Muscle layer of colon (tissue), 2 donors: ENCODE data around the gene MYL7.

Source experiments
- H3K27ac ChIP-seq: one replicate; pipeline ENCODE4 v1.7.0; 2013; ENCODE audit warnings: low read depth, mild to moderate bottlenecking, low read length, moderate library complexity
- H3K27me3 ChIP-seq, 2 donors: one replicate each; pipeline ENCODE4 v1.7.0; 2013; ENCODE audit warnings: low read length in 2 of 2, mild to moderate bottlenecking in 2 of 2; ENCODE audit not compliant: insufficient read depth in 2 of 2, control insufficient read depth in 1 of 2
- H3K36me3 ChIP-seq: one replicate; pipeline ENCODE4 v1.7.0; 2013; ENCODE audit warnings: mild to moderate bottlenecking, low read length; ENCODE audit not compliant: insufficient read depth
- H3K4me1 ChIP-seq: one replicate; pipeline ENCODE4 v1.7.0; 2013; ENCODE audit warnings: mild to moderate bottlenecking, low read length; ENCODE audit not compliant: insufficient read depth
- H3K4me3 ChIP-seq, 2 donors: one replicate each; pipeline ENCODE4 v1.7.0; 2013; ENCODE audit warnings: low read length in 2 of 2, low read depth in 1 of 2, mild to moderate bottlenecking in 1 of 2, moderate library complexity in 1 of 2
- H3K9ac ChIP-seq: one replicate; pipeline ENCODE4 v1.7.0; 2013; ENCODE audit warnings: low read length
- H3K9me3 ChIP-seq: one replicate; pipeline ENCODE4 v1.7.0; 2013; ENCODE audit warnings: mild to moderate bottlenecking, low read length
- donor health status: abdominal sarcoma.
- donor health status: Adenocarcinoma of cecum.

MYL7 gene

DNA sequence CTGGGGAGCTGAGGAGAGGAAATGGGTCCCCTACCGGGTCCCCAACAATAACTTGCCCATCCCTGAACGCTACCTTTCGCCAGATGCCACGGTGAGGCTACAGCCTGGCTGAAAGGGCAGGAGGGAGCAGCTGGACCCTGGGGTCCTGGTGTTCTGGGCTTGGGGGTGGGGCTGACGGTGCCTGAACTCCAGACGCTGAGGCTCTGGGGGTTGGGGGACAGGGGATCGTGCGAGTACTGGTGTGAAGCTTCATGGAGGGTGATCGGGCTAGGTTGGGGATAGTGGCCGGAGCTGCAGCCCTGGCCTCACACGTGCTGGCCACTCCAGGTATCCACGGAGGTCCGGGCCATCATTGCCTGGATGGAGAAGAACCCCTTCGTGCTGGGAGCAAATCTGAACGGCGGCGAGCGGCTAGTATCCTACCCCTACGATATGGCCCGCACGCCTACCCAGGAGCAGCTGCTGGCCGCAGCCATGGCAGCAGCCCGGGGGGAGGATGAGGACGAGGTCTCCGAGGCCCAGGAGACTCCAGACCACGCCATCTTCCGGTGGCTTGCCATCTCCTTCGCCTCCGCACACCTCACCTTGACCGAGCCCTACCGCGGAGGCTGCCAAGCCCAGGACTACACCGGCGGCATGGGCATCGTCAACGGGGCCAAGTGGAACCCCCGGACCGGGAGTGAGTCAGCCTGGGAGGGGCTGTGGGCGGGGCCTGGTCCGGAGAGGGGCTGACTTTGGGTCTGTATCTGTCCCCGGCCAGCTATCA is 28.7 kb downstream of the MYL7 start:
- peaks cover 26% of the 10 kb centered on the region for H3K36me3 ChIP-seq
- no peaks in the 10 kb centered on the region for H3K9me3 ChIP-seq
- H3K27me3 ChIP-seq, result no peaks in the 10 kb centered on the region
- H3K4me1 ChIP-seq, result no peaks in the 10 kb centered on the region
- no peak overlapping the region for H3K4me3 ChIP-seq
- H3K27ac ChIP-seq, result no peak overlapping the region
- H3K9ac ChIP-seq, result no peak overlapping the region

DNA sequence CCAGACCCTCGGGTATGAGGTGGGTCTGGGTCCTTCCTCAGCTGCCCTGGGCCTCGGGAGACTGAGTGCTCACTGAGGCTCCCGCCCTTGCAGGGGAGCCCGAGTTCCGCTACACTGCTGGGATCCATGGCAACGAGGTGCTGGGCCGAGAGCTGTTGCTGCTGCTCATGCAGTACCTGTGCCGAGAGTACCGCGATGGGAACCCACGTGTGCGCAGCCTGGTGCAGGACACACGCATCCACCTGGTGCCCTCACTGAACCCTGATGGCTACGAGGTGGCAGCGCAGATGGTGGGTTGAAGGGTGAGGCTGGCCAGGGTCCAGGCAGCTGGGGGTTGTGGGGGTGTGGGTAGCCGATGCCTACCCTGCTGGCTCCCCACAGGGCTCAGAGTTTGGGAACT is 29.4 kb downstream of the MYL7 start:
- H3K9ac ChIP-seq, result no peak overlapping the region
- H3K4me3 ChIP-seq, result no peak overlapping the region
- no peaks in the 10 kb centered on the region for H3K4me1 ChIP-seq
- peaks cover 19% of the 10 kb centered on the region for H3K36me3 ChIP-seq
- H3K27ac ChIP-seq, result no peak overlapping the region
- H3K9me3 ChIP-seq, result no peaks in the 10 kb centered on the region
- peaks cover 0 to 2% of the 10 kb centered on the region in 2 donors for H3K27me3 ChIP-seq

DNA sequence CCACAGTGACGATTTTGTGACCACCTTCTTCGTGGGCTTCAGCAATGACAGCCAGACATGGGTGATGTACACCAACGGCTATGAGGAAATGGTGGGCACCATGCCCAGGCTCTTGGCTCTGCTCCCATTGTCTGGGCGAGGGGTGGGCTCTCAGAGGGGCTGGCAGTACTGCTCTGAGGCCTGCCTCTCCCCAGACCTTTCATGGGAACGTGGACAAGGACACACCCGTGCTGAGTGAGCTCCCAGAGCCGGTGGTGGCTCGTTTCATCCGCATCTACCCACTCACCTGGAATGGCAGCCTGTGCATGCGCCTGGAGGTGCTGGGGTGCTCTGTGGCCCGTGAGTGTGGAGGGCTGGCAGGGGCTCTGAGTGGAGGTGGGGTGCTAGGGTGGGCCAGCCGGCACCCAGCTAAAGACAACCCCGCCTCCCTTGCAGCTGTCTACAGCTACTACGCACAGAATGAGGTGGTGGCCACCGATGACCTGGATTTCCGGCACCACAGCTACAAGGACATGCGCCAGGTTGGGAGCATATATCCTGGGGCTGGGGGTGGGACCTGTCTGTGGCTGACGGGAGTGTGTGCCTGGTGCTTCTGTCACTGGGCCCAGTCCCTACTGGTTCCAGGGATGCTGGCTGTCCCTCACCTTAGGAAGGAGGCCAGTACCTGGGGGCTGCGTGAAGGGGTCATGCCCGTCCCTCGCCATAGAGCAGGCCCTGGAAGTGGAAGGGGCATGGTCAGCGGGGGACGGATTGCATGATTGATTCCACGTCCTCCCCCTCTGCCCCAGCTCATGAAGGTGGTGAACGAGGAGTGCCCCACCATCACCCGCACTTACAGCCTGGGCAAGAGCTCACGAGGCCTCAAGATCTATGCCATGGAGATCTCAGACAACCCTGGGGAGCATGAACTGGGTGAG is 30.2 kb downstream of the MYL7 start:
- H3K27ac ChIP-seq, result no peak overlapping the region
- no peak overlapping the region for H3K4me3 ChIP-seq
- H3K27me3 ChIP-seq, result peaks cover under 1 to 5% of the 10 kb centered on the region in 2 donors
- H3K36me3 ChIP-seq, result peaks cover 12% of the 10 kb centered on the region
- H3K4me1 ChIP-seq, result no peaks in the 10 kb centered on the region
- no peak overlapping the region for H3K9ac ChIP-seq
- H3K9me3 ChIP-seq, result no peaks in the 10 kb centered on the region

DNA sequence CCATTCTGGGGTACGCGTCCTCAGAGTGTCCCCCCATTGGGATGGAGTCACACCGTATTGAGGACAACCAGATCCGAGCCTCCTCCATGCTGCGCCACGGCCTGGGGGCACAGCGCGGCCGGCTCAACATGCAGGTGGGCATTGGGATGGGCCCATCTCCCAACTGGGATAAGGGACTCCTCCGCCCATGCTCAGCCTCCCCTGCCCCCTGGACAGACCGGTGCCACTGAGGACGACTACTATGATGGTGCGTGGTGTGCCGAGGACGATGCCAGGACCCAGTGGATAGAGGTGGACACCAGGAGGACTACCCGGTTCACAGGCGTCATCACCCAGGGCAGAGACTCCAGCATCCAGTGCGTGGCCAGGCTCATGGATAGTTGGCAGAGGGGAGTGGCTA is 31.1 kb downstream of the MYL7 start:
- H3K27ac ChIP-seq, result no peak overlapping the region
- no peak overlapping the region for H3K4me3 ChIP-seq
- H3K36me3 ChIP-seq, result peaks cover 3% of the 10 kb centered on the region

DNA sequence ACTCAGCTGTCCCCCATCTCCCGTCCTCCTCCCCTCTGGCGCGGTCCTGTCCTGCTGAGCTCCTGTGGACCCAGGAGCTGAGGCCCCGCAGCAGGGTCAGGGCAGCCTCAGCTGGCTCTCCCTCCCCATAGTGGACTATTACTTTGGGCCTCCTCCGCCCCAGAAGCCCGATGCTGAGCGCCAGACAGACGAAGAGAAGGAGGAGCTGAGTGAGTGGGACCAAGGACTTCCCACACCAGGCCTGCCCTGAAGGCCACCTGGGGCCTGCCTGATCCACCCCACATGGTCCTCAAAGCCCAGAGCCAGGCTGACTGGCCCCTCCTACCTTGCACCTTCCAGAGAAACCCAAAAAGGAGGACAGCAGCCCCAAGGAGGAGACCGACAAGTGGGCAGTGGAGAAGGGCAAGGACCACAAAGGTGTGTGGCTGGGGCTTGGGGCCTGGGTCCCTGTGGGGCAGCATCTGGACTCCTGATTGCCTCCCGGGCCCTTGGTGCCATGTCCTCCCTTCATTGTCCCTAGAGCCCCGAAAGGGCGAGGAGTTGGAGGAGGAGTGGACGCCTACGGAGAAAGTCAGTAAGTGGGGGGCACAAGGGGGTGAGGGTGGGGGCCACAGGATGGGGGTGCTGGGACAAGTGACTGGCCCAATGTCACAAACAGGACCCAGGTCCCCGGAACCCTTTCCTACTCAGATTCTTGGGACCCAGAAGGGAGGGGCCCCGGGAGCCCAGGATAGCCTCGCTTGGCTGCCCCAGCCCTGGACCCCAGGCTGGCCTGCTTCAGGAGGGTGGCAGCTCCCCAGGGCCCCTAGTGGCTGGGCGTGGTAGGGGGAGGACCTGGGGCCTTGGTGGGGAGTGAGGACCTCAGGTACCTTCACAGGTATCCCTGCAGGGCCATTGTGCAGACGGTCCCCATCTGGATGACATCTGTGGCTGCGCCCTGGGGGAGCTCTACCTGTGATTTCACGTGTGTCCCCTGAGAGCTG is 32.1 kb downstream of the MYL7 start:
- Histone ChIP-seq H3K4me3 (no peak overlapping the region), H3K36me3 (no peaks in the 10 kb centered on the region), H3K9me3 (no peaks in the 10 kb centered on the region), H3K27ac (no peak overlapping the region), H3K4me1 (no peaks in the 10 kb centered on the region), H3K27me3 (peaks cover 6 to 20% of the 10 kb centered on the region in 2 donors), H3K9ac (no peak overlapping the region)

More for the DNA sequence above, 31.1 kb downstream of the MYL7 start:
- Histone ChIP-seq H3K4me1 (no peaks in the 10 kb centered on the region), H3K9me3 (no peaks in the 10 kb centered on the region), H3K9ac (no peak overlapping the region), H3K27me3 (peaks cover 6 to 12% of the 10 kb centered on the region in 2 donors)

DNA sequence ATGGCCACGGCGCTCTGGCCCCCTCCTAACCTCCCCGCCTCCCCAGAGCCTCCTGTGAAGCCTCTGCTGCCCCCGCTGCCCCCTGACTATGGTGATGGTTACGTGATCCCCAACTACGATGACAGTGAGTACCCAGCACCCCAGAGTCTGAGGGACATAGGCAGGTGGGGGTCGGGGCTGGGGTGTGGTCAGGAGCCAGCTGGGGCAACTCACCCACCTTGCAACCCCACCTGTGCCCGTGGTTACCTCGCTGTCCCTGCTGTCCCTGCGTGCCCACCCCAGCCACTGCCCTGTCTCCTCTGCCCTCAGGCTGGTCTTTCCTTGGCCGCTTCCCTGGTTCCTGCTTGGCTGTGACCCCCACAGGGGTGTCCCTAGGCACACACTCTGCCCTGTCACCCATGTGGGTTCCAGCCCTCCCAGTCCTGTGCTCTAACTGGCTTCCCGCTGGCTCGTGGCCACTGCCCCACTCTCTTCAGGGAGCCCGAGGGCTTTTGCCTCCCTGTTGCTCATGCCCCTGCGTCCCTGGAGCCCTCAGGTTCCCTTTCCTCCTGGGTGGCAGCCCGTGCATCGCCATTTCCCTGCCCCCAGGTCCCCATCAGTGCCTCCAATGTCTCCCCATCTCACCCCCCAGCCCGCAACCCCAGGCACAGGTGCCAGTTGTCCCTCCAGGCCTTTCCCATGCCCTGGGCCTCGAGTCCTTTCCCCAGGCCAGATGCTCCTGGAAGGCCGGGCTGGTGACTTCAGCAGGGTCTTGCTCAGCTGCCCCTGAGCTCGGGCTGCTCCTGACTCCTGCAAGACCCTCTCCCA is 33.0 kb downstream of the MYL7 start:
- H3K27me3 ChIP-seq, result peaks cover 6 to 28% of the 10 kb centered on the region in 2 donors
- no peak overlapping the region for H3K9ac ChIP-seq
- no peaks in the 10 kb centered on the region for H3K9me3 ChIP-seq
- H3K4me1 ChIP-seq, result no peaks in the 10 kb centered on the region
- no peak overlapping the region for H3K27ac ChIP-seq
- H3K4me3 ChIP-seq, result no peak overlapping the region
- no peaks in the 10 kb centered on the region for H3K36me3 ChIP-seq

DNA sequence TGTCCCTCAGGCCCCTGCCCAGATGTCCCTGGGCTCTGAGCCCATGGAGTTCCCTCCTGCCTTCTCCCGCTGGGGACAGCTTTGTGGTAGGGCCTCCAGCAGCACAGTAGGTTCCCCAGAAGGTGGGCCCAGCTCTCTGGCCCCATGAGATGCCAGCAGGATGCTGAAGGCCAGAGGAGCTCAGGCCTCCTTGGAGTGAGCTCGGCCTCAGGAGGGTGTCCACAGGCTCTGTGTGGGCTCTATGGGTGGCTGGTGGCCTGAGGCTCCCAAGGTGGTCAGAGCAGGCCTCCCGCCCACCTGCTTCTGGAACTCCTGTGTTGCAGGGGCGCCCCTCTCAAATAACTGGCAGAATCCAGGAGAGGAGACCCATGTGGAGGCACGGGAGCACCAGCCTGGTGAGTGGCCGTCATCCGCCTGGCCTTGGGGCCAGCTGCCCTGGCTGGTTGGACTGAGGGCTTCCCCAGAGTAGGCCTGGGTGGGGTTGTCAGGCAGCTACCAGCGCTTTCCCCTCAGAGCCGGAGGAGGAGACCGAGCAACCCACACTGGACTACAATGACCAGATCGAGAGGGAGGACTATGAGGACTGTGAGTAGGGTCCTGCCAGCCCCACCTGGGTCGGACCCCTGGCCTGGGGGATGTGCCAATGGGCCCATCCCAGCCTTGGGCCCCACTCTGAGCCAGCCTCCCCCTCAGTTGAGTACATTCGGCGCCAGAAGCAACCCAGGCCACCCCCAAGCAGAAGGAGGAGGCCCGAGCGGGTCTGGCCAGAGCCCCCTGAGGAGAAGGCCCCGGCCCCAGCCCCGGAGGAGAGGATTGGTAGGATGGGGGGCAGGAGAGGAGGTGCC is 33.8 kb downstream of the MYL7 start:
- Histone ChIP-seq H3K9me3 (no peaks in the 10 kb centered on the region), H3K27me3 (peaks cover 6 to 29% of the 10 kb centered on the region in 2 donors), H3K36me3 (no peaks in the 10 kb centered on the region), H3K9ac (no peak overlapping the region), H3K27ac (no peak overlapping the region), H3K4me1 (no peaks in the 10 kb centered on the region), H3K4me3 (no peak overlapping the region)

DNA sequence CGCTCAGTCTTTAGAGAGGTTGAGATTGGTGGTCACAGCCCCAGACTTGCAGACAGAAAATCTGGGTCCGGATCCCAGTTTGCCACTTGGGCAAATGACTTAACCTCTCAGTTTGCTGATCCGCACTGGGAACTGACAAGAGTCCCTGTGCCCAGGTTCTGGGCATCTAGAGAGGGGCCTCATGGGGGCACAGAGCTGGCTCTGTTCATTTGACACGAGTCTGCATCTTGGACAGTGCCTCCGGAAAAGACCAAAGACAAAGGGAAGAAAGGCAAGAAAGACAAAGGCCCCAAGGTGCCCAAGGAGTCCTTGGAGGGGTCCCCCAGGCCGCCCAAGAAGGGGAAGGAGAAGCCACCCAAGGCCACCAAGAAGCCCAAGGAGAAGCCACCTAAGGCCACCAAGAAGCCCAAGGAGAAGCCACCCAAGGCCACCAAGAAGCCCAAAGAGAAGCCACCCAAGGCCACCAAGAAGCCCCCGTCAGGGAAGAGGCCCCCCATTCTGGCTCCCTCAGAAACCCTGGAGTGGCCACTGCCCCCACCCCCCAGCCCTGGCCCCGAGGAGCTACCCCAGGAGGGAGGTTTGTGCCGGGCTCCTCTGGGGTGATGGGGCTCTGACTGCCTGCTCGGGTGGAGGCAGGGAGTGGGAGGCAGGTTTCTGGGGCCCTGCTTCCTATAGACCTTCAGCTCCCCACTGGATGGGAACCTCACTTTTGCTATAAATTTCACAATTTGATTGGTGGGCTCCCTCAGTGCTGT is 34.6 kb downstream of the MYL7 start:
- no peaks in the 10 kb centered on the region for H3K4me1 ChIP-seq
- no peaks in the 10 kb centered on the region for H3K9me3 ChIP-seq
- peak overlapping the region in 1 of 2 donors; percentile 58 for H3K4me3 ChIP-seq
- peaks cover 6 to 29% of the 10 kb centered on the region in 2 donors for H3K27me3 ChIP-seq
- H3K9ac ChIP-seq, result no peak overlapping the region
- no peaks in the 10 kb centered on the region for H3K36me3 ChIP-seq
- H3K27ac ChIP-seq, result no peak overlapping the region

DNA sequence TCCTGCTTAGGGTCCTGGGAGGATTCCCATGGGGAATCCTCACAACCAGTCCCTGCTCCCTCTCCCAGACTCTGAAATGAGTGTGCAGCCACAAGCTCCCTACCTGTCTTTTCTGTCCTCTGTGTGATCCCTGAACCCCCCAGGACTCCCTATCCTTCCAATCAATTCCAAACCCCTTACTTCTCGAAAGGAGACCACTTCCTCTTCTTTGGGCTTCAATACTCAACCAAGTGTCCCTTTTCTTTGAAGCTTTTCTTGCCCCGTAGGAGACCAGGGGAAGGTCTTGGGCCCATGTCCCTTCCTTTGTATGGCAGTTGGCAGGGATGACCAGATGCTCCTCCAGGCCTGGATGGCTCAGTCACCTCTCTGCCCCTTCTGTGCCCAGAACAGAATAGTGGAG is 35.3 kb downstream of the MYL7 start:
- Histone ChIP-seq H3K27me3 (peaks cover 6 to 29% of the 10 kb centered on the region in 2 donors), H3K9me3 (no peaks in the 10 kb centered on the region), H3K9ac (peak overlapping the region; percentile 24), H3K4me1 (no peaks in the 10 kb centered on the region), H3K36me3 (no peaks in the 10 kb centered on the region), H3K27ac (peak overlapping the region; percentile 61), H3K4me3 (peak overlapping the region; percentile 38 to 58)
